ENCODE results near the gene ARHGDIB. TPM values are rescaled to one million over a fixed set of nuclear protein-coding genes. Genes with fewer than 3 reads are reported as not detected.
A peak's percentile ranks its signal among the peaks of the same experiment; 100 is the strongest.

ARHGDIB gene
- 308 and 347 TPM in 2 replicates for total RNA-seq (2014; rRNA removed; shearing (Covaris generic))

GRCh38 chr12:14961466-14962152 lies at the start of gene ARHGDIB:
ARHGDIB (minus strand) TSS chr12:14961601; CDS start chr12:14950712, 10,889 bp downstream.
- DNase-seq (ENCODE audit: low read depth): peak; percentile 53

- DNase-seq (ENCODE audit: low read depth): no peak
These were observed 49.8 kb upstream of the ARHGDIB start for GRCh38 chr12:15011162-15011561.

GRCh38 chr12:15007551-15007950 lies 46.1 kb upstream of the ARHGDIB start:
- no peak for DNase-seq (ENCODE audit: low read depth)

- DNase-seq (ENCODE audit: low read depth): no peak
These were observed 43.7 kb upstream of the ARHGDIB start for GRCh38 chr12:15005064-15005463.

- no peak for DNase-seq (ENCODE audit: low read depth)
These were observed 43.0 kb upstream of the ARHGDIB start for GRCh38 chr12:15004421-15004820.

- DNase-seq (ENCODE audit: low read depth): no peak
These were observed 40.5 kb upstream of the ARHGDIB start for GRCh38 chr12:15001733-15002382.

GRCh38 chr12:15000575-15000974 lies 39.2 kb upstream of the ARHGDIB start:
- DNase-seq (ENCODE audit: low read depth): no peak

- peak; percentile 47 for DNase-seq (ENCODE audit: low read depth)
These were observed 38.4 kb upstream of the ARHGDIB start for GRCh38 chr12:14999695-15000365.

- no peak for DNase-seq (ENCODE audit: low read depth)
These were observed 37.8 kb upstream of the ARHGDIB start for GRCh38 chr12:14999021-14999694.

GRCh38 chr12:14997998-14998397 lies 36.6 kb upstream of the ARHGDIB start:
- DNase-seq (ENCODE audit: low read depth): no peak

GRCh38 chr12:14995583-14996425 lies 34.4 kb upstream of the ARHGDIB start:
- DNase-seq (ENCODE audit: low read depth): peak; percentile 52

GRCh38 chr12:14994610-14995009 lies 33.2 kb upstream of the ARHGDIB start:
- no peak for DNase-seq (ENCODE audit: low read depth)

GRCh38 chr12:14993537-14994266 lies 32.3 kb upstream of the ARHGDIB start:
- DNase-seq (ENCODE audit: low read depth): peak; percentile 70

GRCh38 chr12:14993117-14993516 lies 31.7 kb upstream of the ARHGDIB start:
- no peak for DNase-seq (ENCODE audit: low read depth)

- DNase-seq (ENCODE audit: low read depth): no peak
These were observed 31.3 kb upstream of the ARHGDIB start for GRCh38 chr12:14992673-14993072.

GRCh38 chr12:14991069-14991468 lies 29.7 kb upstream of the ARHGDIB start:
- DNase-seq (ENCODE audit: low read depth): no peak

GRCh38 chr12:14989790-14990189 lies 28.4 kb upstream of the ARHGDIB start:
- DNase-seq (ENCODE audit: low read depth): no peak

- DNase-seq (ENCODE audit: low read depth): no peak
These were observed 26.6 kb upstream of the ARHGDIB start for GRCh38 chr12:14988035-14988434.

GRCh38 chr12:14986449-14986848 lies 25.0 kb upstream of the ARHGDIB start:
- no peak for DNase-seq (ENCODE audit: low read depth)

- DNase-seq (ENCODE audit: low read depth): no peak
These were observed 23.4 kb upstream of the ARHGDIB start for GRCh38 chr12:14984766-14985285.

All from Daoy (cell line).